B cell (primary cell): ENCODE data around the gene OCLN.
"Not testable (repeated sequence)": the region's sequence is repeated elsewhere in the genome, so short reads cannot be mapped to it uniquely, and the experiment has no call there.

Source experiments
- CTCF ChIP-seq: fragments of 200-600 bp; IDR thresholded peaks from one replicate; pipeline ENCODE4 v1.8.0; 2022; ENCODE audit warnings: antibody characterized with exemption, mild to moderate bottlenecking
- EZH2 ChIP-seq: IDR thresholded peaks from 2 replicates; pipeline ENCODE4 v1.6.1; 2012; ENCODE audit warnings: borderline replicate concordance, low read depth, mild to moderate bottlenecking, moderate library complexity, low read length; ENCODE audit not compliant: insufficient read depth, poor library complexity, severe bottlenecking

GRCh38 chr5:69537911-69538310 lies 45.3 kb downstream of the OCLN start:
- TF ChIP-seq CTCF, EZH2: not testable (repeated sequence)
